ENCODE results near the gene SPRED2.

Gene SPRED2

DNA sequence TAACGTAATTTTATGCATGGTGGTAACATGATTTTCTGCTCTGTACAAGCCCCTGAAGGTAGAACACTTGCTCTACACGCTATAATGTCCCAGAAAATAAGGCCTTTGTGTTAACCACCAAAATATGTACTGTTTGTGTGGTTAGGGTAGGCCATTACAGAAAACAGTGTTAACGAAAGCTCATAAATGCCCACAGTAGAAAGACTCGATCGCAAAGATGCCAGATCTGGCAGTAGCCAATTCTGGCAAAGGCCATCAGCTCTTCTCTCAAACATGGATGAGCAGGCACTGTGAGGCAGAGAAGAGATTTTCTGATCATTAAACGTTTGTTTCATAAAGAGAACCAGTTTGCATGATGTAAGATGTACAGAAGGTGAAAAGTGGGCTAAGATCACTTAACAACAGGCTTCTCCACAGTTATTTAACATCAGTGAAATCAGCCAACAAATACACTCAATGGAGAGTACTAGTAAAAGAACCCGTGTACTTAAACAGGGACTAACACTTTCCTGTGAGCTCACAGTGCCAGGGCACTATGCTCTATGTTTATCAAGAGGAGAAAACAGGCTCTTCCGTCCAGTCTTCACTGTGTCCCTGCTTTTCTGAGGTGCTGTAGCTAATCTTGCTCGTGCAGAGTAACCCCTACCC, 80.3 kb downstream of the SPRED2 start:
- no peak overlapping the region for H3K9ac ChIP-seq (ENCODE audit: low read depth, low read length)
- peaks cover 97% of the 10 kb centered on the region for H3K79me2 ChIP-seq (ENCODE audit: insufficient read depth, low read length)
- TF ChIP-seq, protein P1, sequence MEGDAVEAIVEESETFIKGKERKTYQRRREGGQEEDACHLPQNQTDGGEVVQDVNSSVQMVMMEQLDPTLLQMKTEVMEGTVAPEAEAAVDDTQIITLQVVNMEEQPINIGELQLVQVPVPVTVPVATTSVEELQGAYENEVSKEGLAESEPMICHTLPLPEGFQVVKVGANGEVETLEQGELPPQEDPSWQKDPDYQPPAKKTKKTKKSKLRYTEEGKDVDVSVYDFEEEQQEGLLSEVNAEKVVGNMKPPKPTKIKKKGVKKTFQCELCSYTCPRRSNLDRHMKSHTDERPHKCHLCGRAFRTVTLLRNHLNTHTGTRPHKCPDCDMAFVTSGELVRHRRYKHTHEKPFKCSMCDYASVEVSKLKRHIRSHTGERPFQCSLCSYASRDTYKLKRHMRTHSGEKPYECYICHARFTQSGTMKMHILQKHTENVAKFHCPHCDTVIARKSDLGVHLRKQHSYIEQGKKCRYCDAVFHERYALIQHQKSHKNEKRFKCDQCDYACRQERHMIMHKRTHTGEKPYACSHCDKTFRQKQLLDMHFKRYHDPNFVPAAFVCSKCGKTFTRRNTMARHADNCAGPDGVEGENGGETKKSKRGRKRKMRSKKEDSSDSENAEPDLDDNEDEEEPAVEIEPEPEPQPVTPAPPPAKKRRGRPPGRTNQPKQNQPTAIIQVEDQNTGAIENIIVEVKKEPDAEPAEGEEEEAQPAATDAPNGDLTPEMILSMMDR (IDR thresholded peaks at IDR 0.05; ENCODE audit: borderline replicate concordance, extremely low read depth, low read length, poor library complexity, severe bottlenecking), result no peak
- no peak for TF ChIP-seq EZH2 (IDR thresholded peaks at IDR 0.05; ENCODE audit: borderline replicate concordance, low read depth, low read length, severe bottlenecking)
- H3K36me3 ChIP-seq (ENCODE audit: insufficient read depth, low read length), result no peaks in the 10 kb centered on the region
- ATAC-seq (ENCODE audit: insufficient read depth, low read depth) (no peak), DNase-seq (no peak)
- H3K27ac ChIP-seq (ENCODE audit: low read length), result 0 out of 2 replicates have a peak overlapping the region, but pooled peaks have one; percentile 5
- H3K4me1 ChIP-seq (ENCODE audit: insufficient read depth, low read length), result peaks cover 36% of the 10 kb centered on the region
- no peak overlapping the region for H3K4me2 ChIP-seq (ENCODE audit: insufficient read depth, low read length)
- H4K20me1 ChIP-seq (ENCODE audit: insufficient read depth, low read length), result peaks cover 77% of the 10 kb centered on the region
- no peaks in the 10 kb centered on the region for H3K9me3 ChIP-seq (ENCODE audit: insufficient read depth, low read length, severe bottlenecking)
- no peak overlapping the region for H3K4me3 ChIP-seq (ENCODE audit: low read depth in 1 of 2, low read length in 2 of 2)
- no peaks in the 10 kb centered on the region for H3K27me3 ChIP-seq (ENCODE audit: insufficient read depth, low read length, poor library complexity)
- H2AFZ ChIP-seq (ENCODE audit: low read depth, low read length), result no peak overlapping the region

DNA sequence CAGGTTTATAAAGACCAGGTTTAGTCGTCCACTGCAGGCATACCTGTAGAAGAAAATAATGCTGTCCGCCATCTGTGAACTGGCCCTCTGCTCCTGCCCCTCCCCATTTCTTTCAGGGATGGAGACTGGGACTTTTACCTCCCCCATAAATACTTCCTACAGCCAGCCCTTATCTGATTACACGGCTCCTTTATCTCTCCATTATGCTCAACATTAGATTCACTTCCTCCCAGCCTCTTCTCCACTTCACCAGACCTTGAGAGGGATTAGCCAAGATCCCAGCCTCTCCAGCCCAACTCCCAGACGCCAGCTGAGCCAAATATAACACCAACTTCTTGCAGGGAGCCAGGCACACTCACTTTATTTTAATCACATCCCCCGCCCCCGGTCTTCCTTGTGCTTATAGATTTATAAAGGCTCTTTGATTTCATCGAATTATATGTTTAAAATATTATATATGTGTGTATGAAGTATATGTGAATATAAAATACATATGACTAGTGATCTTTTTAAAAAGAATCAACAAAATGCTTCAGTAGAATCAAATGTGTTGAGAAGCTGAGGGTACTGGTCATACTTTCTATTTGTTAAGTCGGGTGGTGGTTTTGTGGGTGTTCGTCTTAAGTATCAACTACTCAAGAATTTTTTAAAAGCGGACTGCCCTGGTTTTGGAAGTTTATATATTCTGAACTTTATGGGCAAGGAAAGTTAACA, 81.0 kb downstream of the SPRED2 start:
- Histone ChIP-seq H3K9ac (ENCODE audit: low read depth, low read length) (no peak overlapping the region), H3K4me1 (ENCODE audit: insufficient read depth, low read length) (peaks cover 36% of the 10 kb centered on the region), H3K27ac (ENCODE audit: low read length) (peak overlapping the region; percentile 3; the same call in 1 of the 2 replicates), H2AFZ (ENCODE audit: low read depth, low read length) (no peak overlapping the region), H3K79me2 (ENCODE audit: insufficient read depth, low read length) (peaks cover 98% of the 10 kb centered on the region), H3K4me2 (ENCODE audit: insufficient read depth, low read length) (no peak overlapping the region), H3K27me3 (ENCODE audit: insufficient read depth, low read length, poor library complexity) (no peaks in the 10 kb centered on the region), H4K20me1 (ENCODE audit: insufficient read depth, low read length) (peaks cover 77% of the 10 kb centered on the region), H3K36me3 (ENCODE audit: insufficient read depth, low read length) (no peaks in the 10 kb centered on the region), H3K4me3 (ENCODE audit: low read depth in 1 of 2, low read length in 2 of 2) (no peak overlapping the region), H3K9me3 (ENCODE audit: insufficient read depth, low read length, severe bottlenecking) (no peaks in the 10 kb centered on the region)
- TF ChIP-seq, protein P1 (IDR thresholded peaks at IDR 0.05; ENCODE audit: borderline replicate concordance, extremely low read depth, low read length, poor library complexity, severe bottlenecking), result no peak
- TF ChIP-seq EZH2 (IDR thresholded peaks at IDR 0.05; ENCODE audit: borderline replicate concordance, low read depth, low read length, severe bottlenecking), result no peak
- DNase-seq (no peak), ATAC-seq (ENCODE audit: insufficient read depth, low read depth) (no peak)

DNA sequence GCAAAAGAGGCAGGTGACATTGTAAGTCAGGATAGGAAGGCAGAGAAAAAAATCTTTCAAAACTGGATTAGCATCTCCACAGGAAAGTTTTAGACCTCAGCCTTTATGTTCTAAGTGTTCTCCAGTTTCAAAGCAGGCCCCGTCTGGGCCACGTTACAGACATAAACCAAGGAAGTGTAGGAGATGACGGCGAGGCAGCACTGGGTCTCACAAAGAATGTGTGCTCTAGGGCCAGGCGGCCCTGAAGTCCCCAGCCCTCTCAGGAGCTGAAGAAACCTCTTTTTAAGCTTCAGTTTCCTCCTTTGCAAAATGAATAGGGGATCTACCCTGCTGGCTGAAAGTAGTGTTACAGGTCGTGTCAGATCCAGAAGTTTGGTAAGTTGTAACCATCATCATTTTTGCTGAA, 81.7 kb downstream of the SPRED2 start:
- Histone ChIP-seq H3K4me1 (ENCODE audit: insufficient read depth, low read length) (peaks cover 29% of the 10 kb centered on the region), H3K4me2 (ENCODE audit: insufficient read depth, low read length) (no peak overlapping the region), H3K9me3 (ENCODE audit: insufficient read depth, low read length, severe bottlenecking) (no peaks in the 10 kb centered on the region), H3K79me2 (ENCODE audit: insufficient read depth, low read length) (peaks cover 98% of the 10 kb centered on the region), H3K4me3 (ENCODE audit: low read depth in 1 of 2, low read length in 2 of 2) (no peak overlapping the region), H4K20me1 (ENCODE audit: insufficient read depth, low read length) (peaks cover 78% of the 10 kb centered on the region), H3K27ac (ENCODE audit: low read length) (peak overlapping the region; percentile 47; the same call in 1 of the 2 replicates), H2AFZ (ENCODE audit: low read depth, low read length) (no peak overlapping the region), H3K36me3 (ENCODE audit: insufficient read depth, low read length) (no peaks in the 10 kb centered on the region), H3K9ac (ENCODE audit: low read depth, low read length) (no peak overlapping the region), H3K27me3 (ENCODE audit: insufficient read depth, low read length, poor library complexity) (no peaks in the 10 kb centered on the region)
- DNase-seq, result no peak
- ATAC-seq (ENCODE audit: insufficient read depth, low read depth), result peak; percentile 65
- TF ChIP-seq EZH2 (IDR thresholded peaks at IDR 0.05; ENCODE audit: borderline replicate concordance, low read depth, low read length, severe bottlenecking), result no peak
- TF ChIP-seq, protein P1 (IDR thresholded peaks at IDR 0.05; ENCODE audit: borderline replicate concordance, extremely low read depth, low read length, poor library complexity, severe bottlenecking), result peak; percentile 50

All from DND-41 (cell line).